ENCODE data around the gene THEM5.

- TF ChIP-seq, protein P1, sequence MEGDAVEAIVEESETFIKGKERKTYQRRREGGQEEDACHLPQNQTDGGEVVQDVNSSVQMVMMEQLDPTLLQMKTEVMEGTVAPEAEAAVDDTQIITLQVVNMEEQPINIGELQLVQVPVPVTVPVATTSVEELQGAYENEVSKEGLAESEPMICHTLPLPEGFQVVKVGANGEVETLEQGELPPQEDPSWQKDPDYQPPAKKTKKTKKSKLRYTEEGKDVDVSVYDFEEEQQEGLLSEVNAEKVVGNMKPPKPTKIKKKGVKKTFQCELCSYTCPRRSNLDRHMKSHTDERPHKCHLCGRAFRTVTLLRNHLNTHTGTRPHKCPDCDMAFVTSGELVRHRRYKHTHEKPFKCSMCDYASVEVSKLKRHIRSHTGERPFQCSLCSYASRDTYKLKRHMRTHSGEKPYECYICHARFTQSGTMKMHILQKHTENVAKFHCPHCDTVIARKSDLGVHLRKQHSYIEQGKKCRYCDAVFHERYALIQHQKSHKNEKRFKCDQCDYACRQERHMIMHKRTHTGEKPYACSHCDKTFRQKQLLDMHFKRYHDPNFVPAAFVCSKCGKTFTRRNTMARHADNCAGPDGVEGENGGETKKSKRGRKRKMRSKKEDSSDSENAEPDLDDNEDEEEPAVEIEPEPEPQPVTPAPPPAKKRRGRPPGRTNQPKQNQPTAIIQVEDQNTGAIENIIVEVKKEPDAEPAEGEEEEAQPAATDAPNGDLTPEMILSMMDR (IDR thresholded peaks at IDR 0.05; ENCODE audit: low read depth, low read length) = no peak
- TF ChIP-seq POLR2A (IDR thresholded peaks at IDR 0.05; ENCODE audit: extremely low read depth, insufficient read length) (no peak), MYC (IDR thresholded peaks at IDR 0.05; ENCODE audit: low read depth, low read length) (no peak)
- TF ChIP-seq, protein P2, sequence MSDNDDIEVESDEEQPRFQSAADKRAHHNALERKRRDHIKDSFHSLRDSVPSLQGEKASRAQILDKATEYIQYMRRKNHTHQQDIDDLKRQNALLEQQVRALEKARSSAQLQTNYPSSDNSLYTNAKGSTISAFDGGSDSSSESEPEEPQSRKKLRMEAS (IDR thresholded peaks at IDR 0.05; ENCODE audit: low read depth, low read length) = no peak
Observed at GRCh38 chr1:151827853-151828252, 25.7 kb downstream of the THEM5 start.
